ENCODE results near the gene PTPRN2.

- TF ChIP-seq CTCF (IDR thresholded peaks at IDR 0.05) (no peak), ZFX (IDR thresholded peaks at IDR 0.05; ENCODE audit: borderline replicate concordance) (no peak)
Measured at GRCh38 chr7:158586499-158587161, 993 bp downstream of the PTPRN2 start.
